DND-41 (cell line): ENCODE results near the gene SRRM2.

Experiments used
- ATAC-seq: fragments of 200-7000 bp; cut with Tn5 transposase; 3 replicates; pipeline ENCODE4 v1.9.1; 2021; ENCODE audit warnings: low read depth; ENCODE audit not compliant: insufficient read depth
- DNase-seq: peaks from one replicate; pipeline ENCODE4 v3.0.0-alpha.2; 2020
- H2AFZ ChIP-seq: 2 replicates; pipeline ENCODE4 v1.6.0; 2012; ENCODE audit warnings: low read depth, low read length
- H3K27ac ChIP-seq: 2 replicates; pipeline ENCODE4 v1.5.1; 2012; ENCODE audit warnings: low read length, inconsistent platforms
- H3K27me3 ChIP-seq: fragments of 200-600 bp; sonication (generic); 2 replicates; pipeline ENCODE4 v1.6.0; 2012; ENCODE audit warnings: low read length, mild to moderate bottlenecking, inconsistent platforms; ENCODE audit not compliant: insufficient read depth, poor library complexity
- H3K36me3 ChIP-seq: 2 replicates; pipeline ENCODE4 v1.5.1; 2012; ENCODE audit warnings: low read length, inconsistent platforms; ENCODE audit not compliant: insufficient read depth
- H3K4me1 ChIP-seq: 2 replicates; pipeline ENCODE4 v1.5.1; 2012; ENCODE audit warnings: mild to moderate bottlenecking, low read length; ENCODE audit not compliant: insufficient read depth
- H3K4me2 ChIP-seq: 2 replicates; pipeline ENCODE4 v1.6.0; 2012; ENCODE audit warnings: mild to moderate bottlenecking, moderate library complexity, low read length, inconsistent platforms; ENCODE audit not compliant: insufficient read depth
- H3K4me3 ChIP-seq, 2 experiments: fragments of 200-600 bp in 1 of 2; shearing (Covaris generic) in 1 of 2; 2 replicates each; pipeline ENCODE4 v1.5.1; 2012 to 2016; ENCODE audit warnings: inconsistent platforms in 2 of 2, low read length in 2 of 2, mild to moderate bottlenecking in 2 of 2, low read depth in 1 of 2, moderate library complexity in 1 of 2
- H3K79me2 ChIP-seq: 2 replicates; pipeline ENCODE4 v1.6.0; 2012; ENCODE audit warnings: low read length, inconsistent platforms; ENCODE audit not compliant: insufficient read depth
- H3K9ac ChIP-seq: 2 replicates; pipeline ENCODE4 v1.6.0; 2012; ENCODE audit warnings: low read depth, mild to moderate bottlenecking, inconsistent platforms, low read length, moderate library complexity
- H3K9me3 ChIP-seq: 2 replicates; pipeline ENCODE4 v1.5.1; 2012; ENCODE audit warnings: low read length, moderate library complexity, mild to moderate bottlenecking, inconsistent platforms; ENCODE audit not compliant: insufficient read depth, severe bottlenecking
- H4K20me1 ChIP-seq: 2 replicates; pipeline ENCODE4 v1.6.0; 2012; ENCODE audit warnings: low read length; ENCODE audit not compliant: insufficient read depth
- EZH2 ChIP-seq: IDR thresholded peaks from 3 replicates; pipeline ENCODE4 v1.6.1; 2012; ENCODE audit warnings: borderline replicate concordance, low read depth, mild to moderate bottlenecking, moderate library complexity, low read length, inconsistent platforms; ENCODE audit not compliant: severe bottlenecking
- TF ChIP-seq, protein P1 (sequence below): IDR thresholded peaks from 2 replicates; pipeline ENCODE4 v1.5.1; 2012; ENCODE audit warnings: borderline replicate concordance, low read length, moderate library complexity, mild to moderate bottlenecking; ENCODE audit not compliant: poor library complexity, severe bottlenecking; ENCODE audit errors: extremely low read depth

The SRRM2 gene

DNA sequence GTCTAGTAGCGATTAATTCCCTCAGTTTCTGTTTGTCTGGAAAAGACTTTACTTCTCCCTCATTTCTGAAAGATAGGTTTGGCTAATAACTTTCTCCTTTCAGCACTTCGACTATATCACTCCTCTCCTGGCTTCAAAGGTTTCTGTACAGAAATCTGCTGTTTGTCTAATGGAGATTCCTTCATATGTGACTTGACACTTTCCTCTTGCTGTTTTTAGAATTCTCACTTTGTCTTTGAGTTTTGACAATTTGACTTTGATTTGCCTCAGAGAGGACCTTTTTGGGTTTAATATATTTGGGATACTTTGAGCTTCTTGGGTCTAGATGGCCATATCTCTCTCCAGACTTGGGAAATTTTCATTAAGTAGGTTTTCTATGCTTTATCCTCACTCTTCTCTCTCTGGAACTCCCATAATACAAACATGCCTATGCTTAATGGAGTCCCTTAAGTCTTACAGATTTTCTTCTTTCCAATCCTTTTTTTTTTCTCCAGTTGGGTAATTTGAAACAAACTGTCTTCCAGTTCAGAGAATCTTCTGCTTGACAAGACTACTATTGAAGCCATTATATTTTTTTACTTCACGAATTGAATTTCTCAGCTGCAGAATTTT, 56.8 kb downstream of the SRRM2 start:
- H3K4me2 ChIP-seq = no peak overlapping the region
- no peaks in the 10 kb centered on the region for H3K4me1 ChIP-seq
- no peaks in the 10 kb centered on the region for H3K79me2 ChIP-seq
- H3K27me3 ChIP-seq = peaks cover 6% of the 10 kb centered on the region
- no peak for ATAC-seq
- H3K9ac ChIP-seq = no peak overlapping the region
- no peak for TF ChIP-seq EZH2
- TF ChIP-seq, protein P1, sequence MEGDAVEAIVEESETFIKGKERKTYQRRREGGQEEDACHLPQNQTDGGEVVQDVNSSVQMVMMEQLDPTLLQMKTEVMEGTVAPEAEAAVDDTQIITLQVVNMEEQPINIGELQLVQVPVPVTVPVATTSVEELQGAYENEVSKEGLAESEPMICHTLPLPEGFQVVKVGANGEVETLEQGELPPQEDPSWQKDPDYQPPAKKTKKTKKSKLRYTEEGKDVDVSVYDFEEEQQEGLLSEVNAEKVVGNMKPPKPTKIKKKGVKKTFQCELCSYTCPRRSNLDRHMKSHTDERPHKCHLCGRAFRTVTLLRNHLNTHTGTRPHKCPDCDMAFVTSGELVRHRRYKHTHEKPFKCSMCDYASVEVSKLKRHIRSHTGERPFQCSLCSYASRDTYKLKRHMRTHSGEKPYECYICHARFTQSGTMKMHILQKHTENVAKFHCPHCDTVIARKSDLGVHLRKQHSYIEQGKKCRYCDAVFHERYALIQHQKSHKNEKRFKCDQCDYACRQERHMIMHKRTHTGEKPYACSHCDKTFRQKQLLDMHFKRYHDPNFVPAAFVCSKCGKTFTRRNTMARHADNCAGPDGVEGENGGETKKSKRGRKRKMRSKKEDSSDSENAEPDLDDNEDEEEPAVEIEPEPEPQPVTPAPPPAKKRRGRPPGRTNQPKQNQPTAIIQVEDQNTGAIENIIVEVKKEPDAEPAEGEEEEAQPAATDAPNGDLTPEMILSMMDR = no peak
- DNase-seq = no peak
- H2AFZ ChIP-seq = no peak overlapping the region
- H3K4me3 ChIP-seq = no peak overlapping the region
- H3K9me3 ChIP-seq = peaks cover 4% of the 10 kb centered on the region
- no peak overlapping the region for H3K27ac ChIP-seq
- H3K36me3 ChIP-seq = no peaks in the 10 kb centered on the region
- no peaks in the 10 kb centered on the region for H4K20me1 ChIP-seq

DNA sequence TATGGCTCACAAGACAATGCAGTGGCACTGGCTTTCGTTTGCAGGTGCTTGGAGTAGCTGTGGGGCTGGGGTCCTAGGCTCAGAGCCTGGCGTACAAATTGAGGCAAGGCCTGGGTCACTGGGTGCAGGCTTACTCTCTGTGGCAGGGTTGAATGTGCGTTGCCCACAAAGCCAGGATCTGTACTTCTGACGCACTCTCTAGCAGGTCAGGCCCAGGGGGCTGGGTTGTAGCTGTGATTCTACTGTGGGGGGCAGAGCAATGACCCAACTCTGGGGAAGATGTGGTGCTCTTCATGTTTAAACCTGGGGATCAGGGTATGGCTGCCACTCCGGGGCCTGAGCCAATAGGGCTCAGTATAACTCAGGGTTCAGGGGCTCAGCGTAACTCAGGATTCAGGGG, 58.2 kb downstream of the SRRM2 start:
- H3K36me3 ChIP-seq = no peaks in the 10 kb centered on the region
- H2AFZ ChIP-seq = no peak overlapping the region
- DNase-seq = no peak
- no peak for ATAC-seq
- H4K20me1 ChIP-seq = no peaks in the 10 kb centered on the region
- no peaks in the 10 kb centered on the region for H3K79me2 ChIP-seq
- no peak overlapping the region for H3K9ac ChIP-seq
- H3K4me2 ChIP-seq = no peak overlapping the region
- no peak overlapping the region for H3K4me3 ChIP-seq
- no peak overlapping the region for H3K27ac ChIP-seq
- H3K4me1 ChIP-seq = no peaks in the 10 kb centered on the region
- H3K9me3 ChIP-seq = no peaks in the 10 kb centered on the region
- H3K27me3 ChIP-seq = peaks cover 4% of the 10 kb centered on the region
- no peak for TF ChIP-seq EZH2
- TF ChIP-seq, protein P1 = no peak

DNA sequence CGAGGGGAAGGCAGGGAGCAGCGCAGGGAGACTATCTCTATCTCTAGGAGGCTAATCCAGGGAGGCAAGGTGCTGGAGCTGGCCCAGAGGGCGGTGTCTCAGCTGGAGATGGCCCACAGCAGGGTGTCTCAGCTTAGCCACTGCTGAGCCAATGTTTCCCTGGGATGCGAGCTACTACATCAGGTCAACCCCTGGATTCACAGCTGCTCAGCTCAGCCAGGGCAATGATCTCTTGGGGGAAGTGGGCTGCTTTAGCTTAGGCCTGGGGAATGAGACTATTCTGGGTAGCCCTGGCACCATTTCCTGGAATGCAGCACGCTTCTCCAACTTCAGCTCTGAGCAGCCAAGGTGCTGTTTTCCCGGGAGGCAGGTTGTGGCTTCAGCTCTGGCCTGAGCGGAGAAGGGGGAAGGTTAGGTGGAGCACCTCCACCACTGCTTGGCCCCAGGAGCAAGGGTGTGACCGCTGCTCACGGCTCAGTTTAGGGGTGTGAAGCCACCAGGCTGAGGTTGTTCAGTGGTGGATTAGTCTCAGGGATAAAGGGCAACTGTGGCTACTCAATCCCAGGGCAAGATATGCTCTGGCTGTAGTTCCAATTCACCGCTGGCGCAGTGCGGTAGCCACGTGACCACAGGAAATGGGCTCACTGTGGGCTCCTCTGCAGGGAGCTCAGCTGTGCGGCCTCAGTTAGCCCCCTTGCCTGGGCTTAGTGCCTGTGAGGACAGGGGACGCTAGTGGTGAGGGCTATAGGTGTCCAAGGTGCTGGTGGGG, 59.4 kb downstream of the SRRM2 start:
- TF ChIP-seq, protein P1 = no peak
- no peak for TF ChIP-seq EZH2
- Histone ChIP-seq H3K27me3 (peaks cover 4% of the 10 kb centered on the region), H2AFZ (no peak overlapping the region), H3K36me3 (no peaks in the 10 kb centered on the region), H3K79me2 (no peaks in the 10 kb centered on the region), H3K4me2 (no peak overlapping the region), H3K4me3 (no peak overlapping the region), H3K9me3 (no peaks in the 10 kb centered on the region), H3K4me1 (no peaks in the 10 kb centered on the region), H3K9ac (no peak overlapping the region), H4K20me1 (no peaks in the 10 kb centered on the region), H3K27ac (no peak overlapping the region)
- DNase-seq = no peak
- ATAC-seq = no peak
